ENCODE measurements around the gene CYBC1. TPM values are rescaled to one million over a fixed set of nuclear protein-coding genes. Genes with fewer than 3 reads are reported as not detected.

CYBC1 gene
- total RNA-seq, 2 experiments from 2014 or later: 60.2 to 62.4 TPM

GRCh38 chr17:82416264-82416663 lies 34.3 kb downstream of the CYBC1 start:
- Histone ChIP-seq H3K36me3 (ENCODE audit: insufficient read depth, low read length) (peaks cover 17% of the 10 kb centered on the region), H3K4me1 (ENCODE audit: insufficient read depth, low read length) (peaks cover 30% of the 10 kb centered on the region), H3K27ac (ENCODE audit: low read depth in 1 of 2, low read length in 2 of 2) (no peak overlapping the region), H3K27me3 (ENCODE audit: control insufficient read depth in 1 of 2, insufficient read depth in 2 of 2, low read length in 2 of 2) (no peaks in the 10 kb centered on the region), H3K9me3 (ENCODE audit: control insufficient read depth in 1 of 2, insufficient read depth in 1 of 2, low read length in 2 of 2) (no peaks in the 10 kb centered on the region), H3K4me3 (ENCODE audit: low read length) (no peak overlapping the region)
- H3K4me3 Mint-ChIP-seq: peak overlapping the region; percentile 13
- no peak for ATAC-seq (ENCODE audit: poor library complexity)
- intact Hi-C loops (cut with DNase I, micrococcal nuclease): loop anchor here (5.0 to 10.0 kb wide), 5 partner anchors 36 to 381 kb away; partner anchors contain the start of genes DCXR (in 2 of the 2), CYBC1 (in 1 of the 2), RAC3 (in 1 of the 2) and TBCD (in 1 of the 2)
- no peak for DNase-seq
- CTCF ChIA-PET: no interaction called here
- no peak for TF ChIP-seq CTCF (IDR thresholded peaks at IDR 0.05)
- no peaks in the 10 kb centered on the region for H3K9me3 Mint-ChIP-seq
- no peaks in the 10 kb centered on the region for H3K27me3 Mint-ChIP-seq
- H3K4me1 Mint-ChIP-seq (ENCODE audit: low read depth): peaks cover 27% of the 10 kb centered on the region
- no peak overlapping the region for H3K27ac Mint-ChIP-seq
- H3K36me3 Mint-ChIP-seq (ENCODE audit: low read depth): peaks cover 29% of the 10 kb centered on the region
- POLR2A ChIA-PET: interaction anchor here (1.0 kb wide), 1 partner anchor 82 kb away, joined by 3 read pairs; the partner anchor contains the start of gene SECTM1

DNA sequence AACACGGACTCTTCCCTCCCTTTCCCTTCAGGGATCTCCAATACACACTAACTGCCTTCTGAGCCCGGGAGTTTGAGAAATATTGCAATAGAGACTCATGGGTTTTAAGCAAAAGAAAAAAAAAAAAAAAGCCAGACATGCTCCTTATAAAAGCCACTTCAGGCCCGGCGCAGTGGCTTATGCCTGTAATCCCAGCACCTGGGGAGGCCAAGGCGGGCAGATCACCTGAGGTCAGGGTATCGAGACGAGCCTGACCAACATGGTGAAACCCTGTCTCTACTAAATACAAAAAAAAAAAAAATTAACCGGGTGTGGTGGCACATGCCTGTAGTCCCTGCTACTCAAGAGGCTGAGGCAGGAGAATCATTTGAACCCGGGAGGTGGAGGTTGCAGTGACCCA lies 34.8 kb downstream of the CYBC1 start:
- Mint-ChIP-seq H3K27ac (no peak overlapping the region), H3K4me3 (no peak overlapping the region)

GRCh38 chr17:82415336-82415735 lies 35.2 kb downstream of the CYBC1 start:
- H3K27me3 Mint-ChIP-seq: no peaks in the 10 kb centered on the region
- no peak overlapping the region for H3K4me3 Mint-ChIP-seq
- no peak overlapping the region for H3K27ac ChIP-seq (ENCODE audit: low read depth in 1 of 2, low read length in 2 of 2)
- peaks cover 27% of the 10 kb centered on the region for H3K4me1 Mint-ChIP-seq (ENCODE audit: low read depth)
- no peak overlapping the region for H3K27ac Mint-ChIP-seq
- ATAC-seq (ENCODE audit: poor library complexity): no peak
- no peak overlapping the region for H3K4me3 ChIP-seq (ENCODE audit: low read length)
- peaks cover 14% of the 10 kb centered on the region for H3K36me3 ChIP-seq (ENCODE audit: insufficient read depth, low read length)
- no peak for TF ChIP-seq CTCF (IDR thresholded peaks at IDR 0.05)
- H3K36me3 Mint-ChIP-seq (ENCODE audit: low read depth): peaks cover 22% of the 10 kb centered on the region
- H3K9me3 Mint-ChIP-seq: no peaks in the 10 kb centered on the region
- CTCF ChIA-PET: no interaction called here
- peaks cover 30% of the 10 kb centered on the region for H3K4me1 ChIP-seq (ENCODE audit: insufficient read depth, low read length)
- H3K27me3 ChIP-seq (ENCODE audit: control insufficient read depth in 1 of 2, insufficient read depth in 2 of 2, low read length in 2 of 2): no peaks in the 10 kb centered on the region
- no peaks in the 10 kb centered on the region for H3K9me3 ChIP-seq (ENCODE audit: control insufficient read depth in 1 of 2, insufficient read depth in 1 of 2, low read length in 2 of 2)
- intact Hi-C loops (cut with DNase I, micrococcal nuclease): loop anchor here (2.0 to 10.0 kb wide), 6 partner anchors 37 to 381 kb away; partner anchors contain the start of genes DCXR (in 2 of the 2), CYBC1 (in 1 of the 2), RAC3 (in 1 of the 2) and TBCD (in 1 of the 2)
- POLR2A ChIA-PET: no interaction called here
- peak in 1 of 14 experiments; percentile 34 for DNase-seq

More for the DNA sequence above, 34.8 kb downstream of the CYBC1 start:
- intact Hi-C loops (cut with DNase I, micrococcal nuclease): loop anchor here (2.0 to 10.0 kb wide), 6 partner anchors 37 to 381 kb away; partner anchors contain the start of genes DCXR (in 2 of the 2), CYBC1 (in 1 of the 2), RAC3 (in 1 of the 2) and TBCD (in 1 of the 2)
- no peaks in the 10 kb centered on the region for H3K27me3 ChIP-seq (ENCODE audit: control insufficient read depth in 1 of 2, insufficient read depth in 2 of 2, low read length in 2 of 2)
- Mint-ChIP-seq H3K27me3 (no peaks in the 10 kb centered on the region), H3K9me3 (no peaks in the 10 kb centered on the region), H3K36me3 (ENCODE audit: low read depth) (peaks cover 24% of the 10 kb centered on the region), H3K4me1 (ENCODE audit: low read depth) (peaks cover 27% of the 10 kb centered on the region)
- peaks cover 14% of the 10 kb centered on the region for H3K36me3 ChIP-seq (ENCODE audit: insufficient read depth, low read length)
- H3K4me1 ChIP-seq (ENCODE audit: insufficient read depth, low read length): peaks cover 30% of the 10 kb centered on the region
- ChIA-PET CTCF (no interaction called here), POLR2A (interaction anchor here (1.0 kb wide), 1 partner anchor 82 kb away, joined by 3 read pairs; the partner anchor contains the start of gene SECTM1)
- TF ChIP-seq CTCF (IDR thresholded peaks at IDR 0.05): no peak
- ATAC-seq (ENCODE audit: poor library complexity) (no peak), DNase-seq (no peak)
- no peak overlapping the region for H3K4me3 ChIP-seq (ENCODE audit: low read length)
- H3K27ac ChIP-seq (ENCODE audit: low read depth in 1 of 2, low read length in 2 of 2): no peak overlapping the region
- no peaks in the 10 kb centered on the region for H3K9me3 ChIP-seq (ENCODE audit: control insufficient read depth in 1 of 2, insufficient read depth in 1 of 2, low read length in 2 of 2)

All from CD4-positive, alpha-beta T cell (primary cell).